Ramos (cell line): ENCODE measurements around the gene VPS35L.

ENCODE experiments used
- in situ Hi-C: fragments of 300-500 bp; cut with MboI; formaldehyde crosslinking; loops from one replicate; pipeline ENCODE4 v1.14.3; 2022; ENCODE audit warnings: low sequenced_read_pairs; ENCODE audit not compliant: unreplicated experiment

VPS35L gene

GRCh38 chr16:19555186-19555937 is at the start of gene VPS35L:
TSS of gene VPS35L (plus strand) at chr16:19555703. CDS start at chr16:19555730, 27 bp downstream.
- in situ Hi-C loops, result loop anchor here (5.0 kb wide), 1 partner anchor 332 kb away; no protein-coding TSS in a partner anchor

GRCh38 chr16:19506965-19507364 is 48.5 kb upstream of the VPS35L start:
- in situ Hi-C loops, result loop anchor here (25.0 kb wide), 1 partner anchor 420 kb away; no protein-coding TSS in a partner anchor

GRCh38 chr16:19507867-19508266 is 47.6 kb upstream of the VPS35L start:
- in situ Hi-C loops, result loop anchor here (25.0 kb wide), 1 partner anchor 421 kb away; no protein-coding TSS in a partner anchor

GRCh38 chr16:19512297-19512696 is 43.2 kb upstream of the VPS35L start:
- in situ Hi-C loops, result loop anchor here (25.0 kb wide), 1 partner anchor 425 kb away; no protein-coding TSS in a partner anchor

- in situ Hi-C loops, result loop anchor here (25.0 kb wide), 1 partner anchor 426 kb away; no protein-coding TSS in a partner anchor
Observed at GRCh38 chr16:19513377-19514053, 42.0 kb upstream of the VPS35L start.

GRCh38 chr16:19515757-19516156 is 39.7 kb upstream of the VPS35L start:
- in situ Hi-C loops, result loop anchor here (25.0 kb wide), 1 partner anchor 428 kb away; no protein-coding TSS in a partner anchor

GRCh38 chr16:19517424-19518089 is 37.9 kb upstream of the VPS35L start:
- in situ Hi-C loops, result loop anchor here (25.0 kb wide), 1 partner anchor 430 kb away; no protein-coding TSS in a partner anchor

- in situ Hi-C loops, result loop anchor here (25.0 kb wide), 1 partner anchor 431 kb away; no protein-coding TSS in a partner anchor
Observed at GRCh38 chr16:19518388-19518787, 37.1 kb upstream of the VPS35L start.

- in situ Hi-C loops, result loop anchor here (25.0 kb wide), 1 partner anchor 434 kb away; no protein-coding TSS in a partner anchor
Observed at GRCh38 chr16:19520861-19521331, 34.6 kb upstream of the VPS35L start.

GRCh38 chr16:19521471-19522396 is 33.8 kb upstream of the VPS35L start, which contains the start of gene GDE1:
TSS of gene GDE1 (minus strand) at chr16:19522098. CDS start at chr16:19521964, 134 bp downstream.
- in situ Hi-C loops, result loop anchor here (25.0 kb wide), 1 partner anchor 434 kb away; no protein-coding TSS in a partner anchor

GRCh38 chr16:19522397-19522732 is 33.1 kb upstream of the VPS35L start:
- in situ Hi-C loops, result loop anchor here (25.0 kb wide), 1 partner anchor 435 kb away; no protein-coding TSS in a partner anchor

GRCh38 chr16:19522760-19523159 is 32.7 kb upstream of the VPS35L start:
- in situ Hi-C loops, result loop anchor here (25.0 kb wide), 1 partner anchor 435 kb away; no protein-coding TSS in a partner anchor

GRCh38 chr16:19523184-19523558 is 32.3 kb upstream of the VPS35L start:
- in situ Hi-C loops, result loop anchor here (25.0 kb wide), 1 partner anchor 436 kb away; no protein-coding TSS in a partner anchor

- in situ Hi-C loops, result loop anchor here (25.0 kb wide), 1 partner anchor 436 kb away; no protein-coding TSS in a partner anchor
Observed at GRCh38 chr16:19523559-19524355, 31.7 kb upstream of the VPS35L start, which contains the start of gene CCP110. TSS of gene CCP110 (plus strand) at chr16:19523942. CDS start at chr16:19527882, 3,940 bp downstream.

GRCh38 chr16:19524356-19524615 is 31.2 kb upstream of the VPS35L start:
- in situ Hi-C loops, result loop anchor here (25.0 kb wide), 1 partner anchor 437 kb away; no protein-coding TSS in a partner anchor

GRCh38 chr16:19524616-19525384 is 30.7 kb upstream of the VPS35L start:
- in situ Hi-C loops, result loop anchor here (25.0 kb wide), 2 partner anchors 437 to 737 kb away; partner anchors contain the start of gene RPS15A

- in situ Hi-C loops, result loop anchor here (25.0 kb wide), 1 partner anchor 738 kb away; the partner anchor contains the start of gene RPS15A
Observed at GRCh38 chr16:19525385-19525723, 30.1 kb upstream of the VPS35L start.
